GM19025 (cell line): ENCODE measurements around the gene SLC22A8.
"Not testable (repeated sequence)": the region's sequence is repeated elsewhere in the genome, so short reads cannot be mapped to it uniquely, and the experiment has no call there.

ENCODE experiments used
- ATAC-seq: cut with Tn5 transposase; IDR thresholded peaks from one replicate; pipeline ENCODE4 v1.9.1; 2021; ENCODE audit warnings: mild to moderate bottlenecking, low read depth, moderate library complexity; ENCODE audit not compliant: unreplicated experiment

SLC22A8 gene

GRCh38 chr11:62988276-62988675, 27.4 kb downstream of the SLC22A8 start:
- ATAC-seq, result no peak

- ATAC-seq, result no peak
These were observed 30.4 kb downstream of the SLC22A8 start for GRCh38 chr11:62985041-62985750.

GRCh38 chr11:62984451-62984991, 31.1 kb downstream of the SLC22A8 start, which contains the start of gene SLC22A6:
TSS of gene SLC22A6 (minus strand) at chr11:62984967. CDS start at chr11:62984690, 277 bp downstream.
- ATAC-seq, result no peak

GRCh38 chr11:62983536-62984199, 32.0 kb downstream of the SLC22A8 start:
- ATAC-seq, result no peak

- ATAC-seq, result no peak
These were observed 33.9 kb downstream of the SLC22A8 start for GRCh38 chr11:62981743-62982142.

- ATAC-seq, result no peak
These were observed 35.4 kb downstream of the SLC22A8 start for GRCh38 chr11:62980133-62980760.

GRCh38 chr11:62976109-62976508, 39.5 kb downstream of the SLC22A8 start:
- no peak for ATAC-seq

- ATAC-seq, result no peak
These were observed 40.7 kb downstream of the SLC22A8 start for GRCh38 chr11:62974848-62975522.

GRCh38 chr11:62965574-62965973, 50.1 kb downstream of the SLC22A8 start:
- ATAC-seq, result no peak

GRCh38 chr11:62962391-62962790, 53.2 kb downstream of the SLC22A8 start:
- ATAC-seq, result no peak

GRCh38 chr11:62961017-62961570, 54.5 kb downstream of the SLC22A8 start:
- ATAC-seq, result no peak

GRCh38 chr11:62959422-62959980, 56.1 kb downstream of the SLC22A8 start:
- ATAC-seq, result no peak

GRCh38 chr11:62958547-62959421, 56.9 kb downstream of the SLC22A8 start:
- ATAC-seq, result no peak

- no peak for ATAC-seq
These were observed 58.5 kb downstream of the SLC22A8 start for GRCh38 chr11:62957147-62957546.

GRCh38 chr11:62954478-62954877, 61.2 kb downstream of the SLC22A8 start:
- ATAC-seq, result no peak

GRCh38 chr11:62953811-62954210, 61.8 kb downstream of the SLC22A8 start:
- ATAC-seq, result no peak

GRCh38 chr11:62948765-62949320, 66.8 kb downstream of the SLC22A8 start:
- ATAC-seq, result no peak

- not testable (repeated sequence) for ATAC-seq
These were observed 70.1 kb downstream of the SLC22A8 start for GRCh38 chr11:62945538-62945937.
